Stimulated activated CD8-positive, alpha-beta memory T cell treated with anti-CD3 and anti-CD28 coated beads, Interleukin-12 subunit alpha, Interleukin-12 subunit beta, amount 100 ng/mL, for 1 hour (primary cell): ENCODE measurements around the gene RAPGEF4.

Experiments used
- DNase-seq: peaks from one replicate; pipeline ENCODE4 v3.0.0-alpha.2; 2020; ENCODE audit warnings: low read depth

The RAPGEF4 gene

DNA sequence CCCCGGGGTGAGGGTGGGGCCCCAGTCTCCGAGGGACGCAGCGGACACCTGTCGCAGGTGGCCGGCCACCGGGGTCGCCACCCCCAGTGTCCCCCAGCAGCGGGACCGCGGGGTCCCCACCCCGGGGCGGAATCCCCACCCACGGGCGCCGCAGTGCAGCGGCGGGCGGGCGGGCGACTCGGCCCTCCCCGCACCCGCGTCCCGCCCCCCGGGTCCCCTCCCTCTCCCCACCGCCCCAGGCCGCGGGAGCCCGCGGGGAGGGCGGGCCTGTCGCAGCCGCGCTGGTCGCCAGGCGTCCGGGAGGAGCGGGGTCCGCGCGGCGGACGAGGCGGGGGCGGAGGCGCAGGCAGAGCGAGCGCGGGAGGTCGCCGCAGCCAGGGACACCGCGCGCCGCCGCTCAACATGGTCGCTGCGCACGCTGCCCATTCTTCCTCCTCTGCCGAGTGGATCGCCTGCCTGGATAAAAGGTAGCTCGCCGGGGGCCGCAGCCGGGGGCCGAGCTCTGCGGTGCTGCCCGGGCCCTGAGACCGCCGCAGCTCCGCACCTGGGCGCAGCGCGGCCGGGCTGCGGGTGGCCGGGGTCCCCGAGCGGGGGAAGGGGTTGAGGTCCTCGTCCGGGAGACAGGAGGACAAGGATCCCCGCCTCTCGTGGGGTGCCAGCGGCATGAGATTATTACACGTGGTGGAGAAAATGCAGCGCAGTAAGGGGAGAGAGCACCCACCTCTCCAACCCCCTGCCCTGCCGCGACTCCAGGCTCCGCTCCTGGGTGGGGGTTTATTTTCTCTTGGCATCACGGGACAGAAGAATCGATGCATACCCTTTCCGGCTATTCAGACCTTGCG is at the start of gene RAPGEF4:
TSS of gene RAPGEF4 (plus strand) at position 264 of the 842 bp plus-strand sequence. CDS start at position 403, 139 bp downstream.
- no peak for DNase-seq

DNA sequence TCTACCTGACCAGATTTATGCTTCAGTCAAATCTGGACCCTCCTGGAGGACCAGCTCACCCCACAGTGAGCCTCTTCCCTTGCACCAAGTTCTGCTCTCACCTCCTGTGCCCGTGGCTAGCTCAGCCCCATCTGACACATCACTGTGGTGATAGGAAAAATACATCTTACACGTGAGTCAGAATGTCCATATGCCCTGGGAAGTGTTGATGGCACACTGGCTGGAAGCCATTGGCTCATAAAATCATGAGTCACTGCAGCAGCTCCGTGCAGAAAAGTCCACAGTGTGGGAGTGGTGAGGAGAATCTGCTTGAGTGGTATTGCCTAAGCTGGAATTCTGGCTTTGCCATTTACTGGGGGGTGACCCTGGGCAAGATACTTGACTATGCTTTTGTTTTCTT is 42.6 kb upstream of the RAPGEF4 start:
- no peak for DNase-seq

DNA sequence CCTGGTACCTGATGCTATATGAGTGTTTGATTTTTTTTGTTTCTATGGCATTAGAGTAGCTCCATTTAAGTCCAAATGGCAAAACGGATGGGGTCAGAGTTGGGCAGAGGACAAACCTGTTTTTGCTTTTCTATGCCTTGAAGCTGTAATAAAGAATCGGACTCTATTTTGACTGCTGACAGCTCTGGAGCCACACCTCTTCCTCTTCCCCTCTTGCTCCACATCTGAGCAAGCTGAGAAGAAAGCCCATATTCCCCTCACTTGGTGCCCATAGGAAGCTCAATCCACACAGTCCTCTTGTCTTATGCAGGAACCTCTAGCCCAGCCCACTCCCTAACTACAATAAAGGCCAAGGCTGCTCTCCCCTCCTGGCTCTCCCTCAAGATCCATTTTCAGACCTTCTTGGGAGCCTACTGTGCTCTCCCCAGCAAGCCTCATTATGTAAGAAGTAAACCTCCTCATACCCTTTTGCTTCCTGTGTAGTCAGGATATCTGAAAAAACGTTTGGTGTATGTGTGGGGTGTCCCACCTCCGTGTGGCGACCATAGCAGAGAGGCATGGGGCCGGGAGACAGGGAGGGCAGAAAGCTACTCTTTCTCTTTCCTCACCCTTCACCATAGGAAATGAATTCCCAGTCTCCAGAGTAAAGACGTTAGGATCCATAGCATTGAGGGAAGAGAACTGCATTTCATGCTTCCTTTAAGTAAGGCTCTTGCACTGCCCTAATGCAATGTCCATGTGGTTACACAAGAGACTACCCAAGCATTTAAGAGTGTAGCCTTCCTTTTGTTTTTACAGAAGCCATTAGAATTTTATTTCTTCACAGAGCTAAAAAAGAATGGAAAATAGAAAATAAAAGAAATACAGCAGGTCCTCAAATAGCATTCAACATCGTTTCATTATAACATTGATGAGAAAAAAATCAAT is 41.9 kb upstream of the RAPGEF4 start:
- DNase-seq: no peak

- no peak for DNase-seq
Observed at GRCh38 chr2:172697296-172697695, 38.3 kb upstream of the RAPGEF4 start.

DNA sequence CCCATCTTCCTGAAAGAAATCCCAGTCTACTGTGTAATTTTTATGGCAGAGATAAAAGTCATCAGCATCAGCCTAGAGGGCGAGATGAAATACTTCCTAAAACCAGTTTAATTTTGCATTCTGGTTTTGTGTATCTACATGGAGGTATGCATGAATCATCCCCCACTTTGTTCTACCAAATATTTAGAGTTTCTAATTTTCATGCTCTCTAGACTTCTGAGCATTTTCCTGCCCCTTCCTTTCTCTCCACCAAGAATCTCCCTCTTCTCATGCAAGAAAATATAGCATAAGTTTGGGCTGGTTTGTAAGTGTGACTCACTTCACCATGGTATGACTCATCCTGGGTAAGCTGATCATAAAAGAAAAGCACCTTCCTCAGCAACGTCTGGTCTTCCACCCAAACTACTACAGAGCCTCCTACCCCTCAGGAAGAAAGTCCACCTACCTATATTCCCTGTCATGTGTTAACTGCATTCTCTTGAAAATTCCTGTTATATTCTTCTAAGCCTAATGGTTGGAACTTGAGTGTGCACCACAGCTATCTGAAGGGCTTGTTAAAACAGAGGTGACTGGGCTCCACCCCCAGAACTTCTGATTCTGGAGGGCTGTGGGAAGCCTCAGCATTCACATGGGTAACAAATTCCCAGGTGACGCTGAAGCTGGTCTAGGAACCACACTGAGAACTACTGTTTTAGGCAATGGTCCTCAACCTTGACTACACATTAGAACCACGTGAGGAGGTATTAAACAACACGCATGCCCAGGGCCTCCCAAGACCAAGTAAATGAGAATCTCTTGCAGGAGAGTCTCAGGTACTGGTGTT is 37.4 kb upstream of the RAPGEF4 start:
- DNase-seq: no peak

DNA sequence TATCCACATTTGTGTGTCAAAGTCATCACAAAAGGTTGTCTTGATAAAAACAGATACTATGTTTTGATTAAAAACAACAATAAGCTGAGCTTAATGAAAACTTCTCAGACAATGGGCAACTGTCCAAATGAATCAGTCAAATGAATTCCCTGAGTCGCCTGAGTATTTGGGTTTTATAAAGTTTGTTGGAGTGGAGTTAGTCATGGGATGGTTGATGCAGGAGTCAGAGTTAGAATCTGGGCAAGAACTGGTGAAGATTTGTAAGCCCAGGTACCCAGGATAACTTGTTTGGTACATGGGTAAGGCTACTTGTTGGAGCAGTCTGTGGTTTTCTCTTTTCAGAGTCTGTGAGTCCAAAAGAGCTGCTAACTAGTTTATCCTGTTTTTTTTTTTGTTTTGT is 34.4 kb upstream of the RAPGEF4 start:
- no peak for DNase-seq

DNA sequence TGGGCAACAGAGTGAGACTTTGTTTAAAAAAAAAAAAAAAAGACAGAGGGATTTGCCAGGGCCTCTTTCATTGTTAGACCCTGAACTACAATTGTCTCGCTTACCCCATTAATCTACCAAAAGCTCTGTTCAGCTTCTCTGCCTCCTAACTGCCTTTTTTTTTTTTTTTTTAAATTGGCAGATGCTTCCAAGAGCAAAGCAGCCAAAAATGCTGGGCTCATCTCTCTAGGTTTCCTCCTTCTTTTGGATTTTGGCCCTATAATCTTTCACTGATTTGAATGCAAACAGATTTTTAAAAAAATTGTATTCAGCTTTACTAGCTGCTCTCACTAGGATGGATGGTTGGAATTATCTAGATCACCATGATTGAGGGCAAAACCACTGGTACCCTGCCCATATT is 33.2 kb upstream of the RAPGEF4 start:
- no peak for DNase-seq

DNA sequence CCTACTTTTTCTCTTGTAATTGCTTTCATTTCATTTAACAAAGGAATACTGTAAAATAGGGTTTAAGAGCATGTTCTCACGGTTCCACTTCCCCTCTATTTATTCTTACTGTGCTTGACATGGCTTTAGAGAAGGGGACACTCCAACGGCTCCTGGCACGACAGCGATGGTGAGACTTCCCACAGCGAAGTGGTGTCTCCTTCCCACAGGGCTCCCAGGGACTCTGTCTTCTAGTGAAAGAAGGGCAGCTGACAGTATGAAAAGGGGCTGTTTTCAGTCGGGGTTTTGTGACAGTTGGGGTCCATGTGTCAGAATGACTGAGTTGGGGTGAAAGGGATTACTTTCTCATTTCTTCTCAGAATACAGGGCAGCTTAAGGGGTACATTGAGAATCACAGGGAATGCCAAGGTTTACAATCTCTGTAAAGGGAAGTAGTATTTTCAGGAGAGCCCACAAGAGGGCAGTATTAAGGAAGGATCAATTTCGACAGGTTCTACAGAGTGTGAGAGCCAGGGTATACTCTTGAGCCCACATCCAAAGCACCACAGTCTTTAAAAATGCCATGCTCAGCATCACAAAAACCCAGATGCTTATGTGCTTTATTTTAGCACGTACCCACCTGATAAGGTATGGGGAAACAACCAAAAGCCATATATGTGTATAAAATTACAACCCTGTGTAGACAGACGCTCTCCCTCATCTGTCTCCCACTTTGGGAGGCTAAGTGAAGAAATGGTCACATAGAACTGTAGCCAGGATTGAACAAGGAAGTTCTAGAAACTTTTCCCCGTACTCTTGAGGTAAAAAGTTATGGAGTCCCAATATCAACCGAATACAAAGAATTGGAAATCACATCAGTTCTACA is 31.3 kb upstream of the RAPGEF4 start:
- DNase-seq: no peak

DNA sequence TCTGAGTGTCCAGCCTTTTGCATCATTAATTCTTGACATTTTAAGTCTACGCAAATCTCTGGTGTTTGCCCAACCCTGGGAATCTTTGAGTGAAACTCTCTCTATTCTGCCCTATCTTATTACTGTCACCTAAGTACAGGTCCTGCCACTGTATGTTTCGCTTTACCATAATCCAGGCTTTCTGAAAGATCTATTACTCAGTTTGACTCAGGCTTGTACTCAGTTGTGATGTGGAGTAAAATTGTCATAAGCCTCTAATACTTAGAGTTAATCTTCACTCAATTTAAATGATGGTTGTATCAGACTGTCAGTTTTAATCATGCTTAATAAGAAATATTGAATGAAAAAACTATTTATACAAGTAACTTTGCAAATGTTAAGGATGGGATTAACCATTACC is 30.3 kb upstream of the RAPGEF4 start:
- DNase-seq: no peak

GRCh38 chr2:172708247-172708646 is 27.4 kb upstream of the RAPGEF4 start:
- no peak for DNase-seq

DNA sequence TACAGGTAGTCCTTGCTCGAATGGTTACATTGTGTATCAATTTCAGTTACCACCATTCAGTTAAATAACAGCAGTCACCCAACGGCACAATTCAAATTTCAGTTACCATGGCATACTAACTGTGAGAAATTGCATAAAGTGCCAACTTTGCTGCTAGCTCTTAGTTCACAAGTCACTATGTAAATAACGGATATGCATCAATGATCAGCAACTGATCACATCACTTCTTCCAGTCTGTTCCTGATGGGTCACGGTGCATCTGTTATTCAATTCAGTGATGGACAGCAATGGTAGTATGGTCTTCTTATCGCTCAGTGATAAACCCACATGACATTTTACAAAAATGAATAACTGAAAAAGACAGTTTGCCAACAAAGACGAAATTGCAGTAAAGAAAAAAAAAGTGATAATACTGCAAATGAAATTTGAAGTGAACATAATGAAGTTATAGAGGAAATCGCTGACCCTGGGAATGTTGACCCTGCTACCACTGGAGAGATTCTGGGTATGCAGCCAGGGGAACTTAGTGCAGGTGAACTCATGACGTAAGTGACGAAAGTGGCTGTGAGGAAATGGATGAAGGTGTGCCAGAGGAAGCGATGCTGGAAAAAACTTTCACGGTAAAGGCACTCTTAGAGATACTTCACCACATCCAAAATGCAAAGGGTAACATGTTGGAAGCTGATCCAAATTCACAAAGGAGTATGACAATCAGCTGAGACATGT is 25.9 kb upstream of the RAPGEF4 start:
- no peak for DNase-seq

- no peak for DNase-seq
Observed at GRCh38 chr2:172710584-172711047, 25.0 kb upstream of the RAPGEF4 start.

DNA sequence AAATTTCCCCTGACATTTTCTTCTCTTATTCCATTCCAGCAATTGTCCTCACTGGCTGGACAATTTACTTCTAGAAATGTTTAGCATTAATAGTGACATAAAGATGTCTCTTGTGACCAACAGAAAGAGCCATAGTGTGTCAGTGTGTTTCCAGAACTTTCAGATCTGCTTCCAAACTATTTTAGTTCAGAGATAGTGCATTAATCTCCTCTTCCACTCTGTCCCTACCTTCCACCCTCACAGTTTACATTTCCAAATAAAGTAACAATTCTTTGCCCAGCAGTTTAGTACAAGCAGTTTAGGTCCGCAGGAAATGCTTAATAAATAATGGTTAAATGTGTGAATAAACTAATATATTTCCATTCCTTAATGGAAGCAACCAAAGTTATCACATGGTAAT is 24.5 kb upstream of the RAPGEF4 start:
- no peak for DNase-seq

GRCh38 chr2:172712251-172712650 is 23.4 kb upstream of the RAPGEF4 start:
- no peak for DNase-seq

GRCh38 chr2:172713365-172713875 is 22.2 kb upstream of the RAPGEF4 start:
- no peak for DNase-seq

- DNase-seq: no peak
Observed at GRCh38 chr2:172722481-172722880, 13.2 kb upstream of the RAPGEF4 start.

DNA sequence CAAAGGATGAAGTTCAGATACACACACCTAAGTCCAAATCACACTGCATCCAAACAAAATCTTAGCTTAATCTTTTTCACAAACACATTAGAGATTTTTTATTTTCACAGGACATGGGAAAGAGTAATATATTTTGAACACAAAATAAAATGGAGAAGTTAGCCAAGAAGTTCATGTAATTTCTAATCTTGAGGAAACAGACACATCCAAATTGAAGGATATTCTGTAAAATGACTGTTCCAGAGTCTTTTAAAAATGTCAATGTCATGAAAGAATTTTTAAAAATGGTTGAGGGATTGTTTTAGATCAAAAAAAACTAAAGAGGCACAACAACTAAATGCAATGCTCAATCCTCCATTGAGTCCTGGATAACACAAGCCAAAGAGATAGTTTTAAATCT is 12.4 kb upstream of the RAPGEF4 start:
- no peak for DNase-seq

GRCh38 chr2:172724724-172725123 is 10.9 kb upstream of the RAPGEF4 start:
- DNase-seq: no peak

DNA sequence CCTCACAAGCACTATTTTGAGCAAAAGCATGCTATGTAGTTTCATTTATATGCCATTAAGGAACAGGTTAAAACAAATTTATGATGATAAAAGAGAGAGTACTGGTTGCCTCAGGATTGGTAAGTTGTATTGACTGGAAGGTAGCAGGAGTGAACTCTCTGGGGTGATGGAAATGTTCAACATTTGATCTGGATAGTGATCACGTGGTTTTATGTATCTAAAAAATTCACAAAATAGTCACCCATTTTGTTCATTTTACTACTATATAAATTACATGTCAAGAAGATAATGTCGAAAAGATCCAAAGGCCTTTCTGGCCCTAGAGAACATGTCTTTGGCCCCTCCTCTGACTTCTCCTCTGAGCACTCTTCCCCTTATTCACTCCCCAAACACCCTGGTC is 10.4 kb upstream of the RAPGEF4 start:
- DNase-seq: no peak

DNA sequence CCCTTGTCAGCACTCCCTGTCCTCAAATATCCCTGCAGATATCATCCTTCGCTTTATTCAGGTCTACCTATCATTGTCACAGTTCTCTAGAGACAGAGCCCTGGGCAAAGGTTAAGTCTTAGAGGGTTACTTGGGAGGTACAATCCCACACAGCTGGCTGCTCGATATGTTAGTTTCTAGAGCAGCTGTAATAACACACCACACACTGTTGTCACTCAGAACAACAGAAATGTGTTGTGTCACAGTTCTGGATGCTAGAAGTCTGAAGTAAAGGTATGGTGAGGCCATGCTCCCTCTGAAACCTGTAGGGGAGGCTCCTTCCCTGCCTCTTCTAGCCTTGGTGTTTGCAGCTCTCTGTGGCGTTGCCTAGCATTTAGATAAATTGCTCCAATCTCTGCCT is 9.9 kb upstream of the RAPGEF4 start:
- no peak for DNase-seq
